Keratinocyte (primary cell): Measurements from ENCODE around the gene ROR2. TPM values are rescaled to one million over a fixed set of nuclear protein-coding genes. Genes with fewer than 3 reads are reported as not detected.

Experiments
- DNase-seq: peaks from one replicate; pipeline ENCODE4 v3.0.0-alpha.2; 2011; ENCODE audit warnings: low read depth, missing footprints, low spot score
- FAIRE-seq: peaks from 2 replicates; lab custom pipeline; 2011; peaks lifted over from hg19 to GRCh38; lab: Jason Lieb, UNC
- H2AFZ ChIP-seq: 2 replicates; pipeline ENCODE4 v1.6.0; 2012; ENCODE audit warnings: low read length, control low read depth, inconsistent platforms; ENCODE audit not compliant: control insufficient read depth
- H3K27ac ChIP-seq: 2 replicates; pipeline ENCODE4 v1.5.1; 2011; ENCODE audit warnings: low read length; ENCODE audit not compliant: control insufficient read depth, insufficient read depth
- H3K27me3 ChIP-seq: 3 replicates; pipeline ENCODE4 v1.6.0; 2011; ENCODE audit warnings: low read length; ENCODE audit not compliant: control insufficient read depth, insufficient read depth; ENCODE audit errors: extremely low read depth
- H3K36me3 ChIP-seq, 2 experiments: 2 replicates in 1 of 2; 3 replicates in 1 of 2; pipeline ENCODE4 v1.5.1; 2011; ENCODE audit warnings: low read length in 2 of 2, mild to moderate bottlenecking in 1 of 2; ENCODE audit not compliant: control insufficient read depth in 2 of 2, insufficient read depth in 2 of 2; ENCODE audit errors: extremely low read depth in 1 of 2
- H3K4me1 ChIP-seq: 3 replicates; pipeline ENCODE4 v1.5.1; 2011; ENCODE audit warnings: low read length; ENCODE audit not compliant: control insufficient read depth, insufficient read depth; ENCODE audit errors: extremely low read depth
- H3K4me2 ChIP-seq: 3 replicates; pipeline ENCODE4 v1.6.0; 2011; ENCODE audit warnings: low read depth, low read length; ENCODE audit not compliant: control insufficient read depth, insufficient read depth; ENCODE audit errors: extremely low read depth
- H3K4me3 ChIP-seq, 3 experiments: fragments of 200-600 bp in 1 of 3; sonication (generic) in 1 of 3; 2 replicates in 2 of 3; 3 replicates in 1 of 3; pipeline ENCODE4 v1.5.1; 2011 to 2016; ENCODE audit warnings: low read length in 3 of 3, mild to moderate bottlenecking in 3 of 3, control low read depth in 2 of 3, inconsistent platforms in 1 of 3, low read depth in 1 of 3, mixed read lengths in 1 of 3, mixed run types in 1 of 3, moderate library complexity in 1 of 3; ENCODE audit not compliant: control insufficient read depth in 2 of 3, insufficient read depth in 2 of 3; ENCODE audit errors: extremely low read depth in 1 of 3
- H3K79me2 ChIP-seq: 2 replicates; pipeline ENCODE4 v1.6.0; 2012; ENCODE audit warnings: low read length; ENCODE audit not compliant: control insufficient read depth, insufficient read depth
- H3K9ac ChIP-seq: 3 replicates; pipeline ENCODE4 v1.6.0; 2011; ENCODE audit warnings: low read length; ENCODE audit not compliant: control insufficient read depth, insufficient read depth; ENCODE audit errors: extremely low read depth
- H3K9me1 ChIP-seq: 3 replicates; pipeline ENCODE4 v1.6.0; 2011; ENCODE audit warnings: low read length; ENCODE audit not compliant: control insufficient read depth, insufficient read depth; ENCODE audit errors: extremely low read depth
- H3K9me3 ChIP-seq: 2 replicates; pipeline ENCODE4 v1.5.1; 2012; ENCODE audit warnings: low read depth, low read length; ENCODE audit not compliant: control insufficient read depth
- H4K20me1 ChIP-seq: 3 replicates; pipeline ENCODE4 v1.6.0; 2011; ENCODE audit warnings: low read length; ENCODE audit not compliant: control insufficient read depth, insufficient read depth; ENCODE audit errors: extremely low read depth
- CTCF ChIP-seq, 3 experiments: IDR thresholded peaks in 1 of 3; conservative IDR thresholded peaks in 1 of 3; optimal IDR thresholded peaks in 1 of 3; 2 replicates in 2 of 3; 3 replicates in 1 of 3; pipeline versions ENCODE3 to v1.5.1; 2011; ENCODE audit warnings: low read length in 3 of 3, mild to moderate bottlenecking in 3 of 3, moderate library complexity in 2 of 3, control low read depth in 1 of 3, inconsistent platforms in 1 of 3; ENCODE audit not compliant: insufficient read depth in 2 of 3; ENCODE audit errors: extremely low read depth in 1 of 3
- EZH2 ChIP-seq: IDR thresholded peaks from one replicate; pipeline ENCODE4 v1.6.1; 2012; ENCODE audit warnings: inconsistent platforms, mild to moderate bottlenecking, low read length, moderate library complexity
- dilution Hi-C: fragments of 300-500 bp; cut with MboI; formaldehyde crosslinking; loops from one replicate; pipeline ENCODE4 v1.7.0; 2020; ENCODE audit warnings: low sequenced_read_pairs; ENCODE audit not compliant: extremely low pct_ligation_motif_present
- polyA plus RNA-seq, 5 experiments: library from polyadenylated mRNA; depleted of rRNA in 3 of 5; stranded (reverse) in 3 of 5; stranded (forward) in 1 of 5; unstranded in 1 of 5; fragments of >200 nt; gene quantifications; 1 replicate in 1 of 5; 2 replicates in 3 of 5; 3 replicates in 1 of 5; pipeline versions ENCODE4 v1.2.1 to v1.2.3, GENCODE V29; 2011 to 2012; ENCODE audit warnings: missing spikeins in 2 of 5, low read depth in 1 of 5, low replicate concordance in 1 of 5

Gene ROR2
- polyA plus RNA-seq, 1 donor (not counting 4 experiments of a cell fraction or from before 2014, with no cell fraction given) = 0.22 TPM

- no peak overlapping the region for H3K27ac ChIP-seq
- no peak overlapping the region for H2AFZ ChIP-seq
- no peak for TF ChIP-seq CTCF (optimal IDR thresholded peaks at IDR 0.05 in 1 of 3, IDR thresholded peaks at IDR 0.05 in 1 of 3, conservative IDR thresholded peaks at IDR 0.05 in 1 of 3; ENCODE audit: extremely low read depth in 1 of 3, insufficient read depth in 2 of 3, low read length in 3 of 3)
- no peak for TF ChIP-seq EZH2
- H3K4me2 ChIP-seq = no peak overlapping the region
- dilution Hi-C loops = no loop called here
- H3K9me1 ChIP-seq = no peaks in the 10 kb centered on the region
- FAIRE-seq = no peak
- H3K36me3 ChIP-seq = no peaks in the 10 kb centered on the region
- no peaks in the 10 kb centered on the region for H3K9me3 ChIP-seq
- no peaks in the 10 kb centered on the region for H3K27me3 ChIP-seq
- no peak overlapping the region for H3K4me3 ChIP-seq
- no peak for DNase-seq
- no peaks in the 10 kb centered on the region for H3K79me2 ChIP-seq
- no peaks in the 10 kb centered on the region for H3K4me1 ChIP-seq
- no peaks in the 10 kb centered on the region for H4K20me1 ChIP-seq
- no peak overlapping the region for H3K9ac ChIP-seq
Measured at GRCh38 chr9:91655215-91655614, 294.8 kb downstream of the ROR2 start.

GRCh38 chr9:91654527-91654926 is 295.5 kb downstream of the ROR2 start:
- Histone ChIP-seq H3K4me1 (no peaks in the 10 kb centered on the region), H3K9me3 (no peaks in the 10 kb centered on the region), H3K4me2 (no peak overlapping the region), H4K20me1 (no peaks in the 10 kb centered on the region), H3K36me3 (no peaks in the 10 kb centered on the region), H3K27me3 (no peaks in the 10 kb centered on the region), H3K9me1 (no peaks in the 10 kb centered on the region), H3K27ac (no peak overlapping the region), H3K9ac (no peak overlapping the region), H2AFZ (no peak overlapping the region), H3K4me3 (no peak overlapping the region), H3K79me2 (no peaks in the 10 kb centered on the region)
- TF ChIP-seq EZH2 (no peak), CTCF (optimal IDR thresholded peaks at IDR 0.05 in 1 of 3, IDR thresholded peaks at IDR 0.05 in 1 of 3, conservative IDR thresholded peaks at IDR 0.05 in 1 of 3; ENCODE audit: extremely low read depth in 1 of 3, insufficient read depth in 2 of 3, low read length in 3 of 3) (no peak)
- DNase-seq (no peak), FAIRE-seq (no peak)
- dilution Hi-C loops = no loop called here
